Nephron (organoid): ENCODE measurements around the gene SUOX.
"Not testable (repeated sequence)": the region's sequence is repeated elsewhere in the genome, so short reads cannot be mapped to it uniquely, and the experiment has no call there.

Source experiments
- H3K27ac Mint-ChIP-seq, 3 experiments: 2 replicates each; pipeline ENCODE4 v1.8.0; 2020; ENCODE audit warnings: mixed read lengths in 3 of 3, mild to moderate bottlenecking in 2 of 3, moderate library complexity in 1 of 3
- H3K27me3 Mint-ChIP-seq: 2 replicates; pipeline ENCODE4 v1.8.0; 2021; ENCODE audit warnings: low read depth, mild to moderate bottlenecking, moderate library complexity, mixed read lengths
- H3K36me3 Mint-ChIP-seq: 2 replicates; pipeline ENCODE4 v1.8.0; 2020; ENCODE audit warnings: low read depth, mixed read lengths
- H3K4me1 Mint-ChIP-seq: 2 replicates; pipeline ENCODE4 v1.8.0; 2020; ENCODE audit warnings: mixed read lengths
- H3K4me3 Mint-ChIP-seq, 3 experiments: 2 replicates each; pipeline ENCODE4 v1.8.0; 2020; ENCODE audit warnings: mild to moderate bottlenecking in 3 of 3, mixed read lengths in 3 of 3, moderate library complexity in 2 of 3
- H3K9me3 Mint-ChIP-seq: 2 replicates; pipeline ENCODE4 v1.8.0; 2020; ENCODE audit warnings: mixed read lengths
- TF ChIP-seq, protein P1 (sequence below), 3 experiments: fragments of 200-600 bp; sonication (generic); IDR thresholded peaks; one replicate each; pipeline ENCODE4 v1.5.0; 2021; ENCODE audit warnings: antibody characterized with exemption in 3 of 3; ENCODE audit not compliant: unreplicated experiment in 3 of 3

SUOX gene

DNA sequence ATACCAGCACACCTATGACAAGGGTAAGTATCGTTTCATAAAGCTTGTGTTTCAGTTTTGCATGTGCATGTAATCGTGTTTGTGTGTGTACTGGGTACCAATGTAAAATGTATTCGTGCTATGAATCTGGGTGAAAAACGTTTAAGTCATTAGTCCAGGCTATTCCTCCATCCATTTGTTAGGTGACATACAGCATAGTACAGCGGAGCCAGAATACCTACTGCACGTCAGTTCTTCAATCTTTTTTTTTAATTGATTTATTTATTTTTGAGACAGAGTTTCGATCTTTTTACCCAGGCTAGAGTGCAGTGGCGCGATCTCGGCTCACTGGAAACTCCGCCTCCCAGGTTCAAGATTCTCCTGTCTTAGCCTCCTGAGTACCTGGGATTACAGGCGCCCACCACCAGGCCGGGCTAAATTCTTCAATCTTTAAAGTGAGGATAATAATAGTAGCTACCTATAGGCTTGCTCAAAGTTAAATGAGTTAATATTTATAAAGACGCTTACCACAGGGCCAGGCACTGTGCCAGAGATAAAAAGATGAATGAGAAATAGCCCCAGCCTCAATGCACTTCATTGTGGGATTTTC, 44.0 kb downstream of the SUOX start:
- H3K27ac Mint-ChIP-seq, result peak overlapping the region; percentile 97 to 98 (median 98)
- H3K27me3 Mint-ChIP-seq, result no peaks in the 10 kb centered on the region
- H3K36me3 Mint-ChIP-seq, result peaks cover 55% of the 10 kb centered on the region
- peaks cover 24% of the 10 kb centered on the region for H3K4me1 Mint-ChIP-seq
- peak overlapping the region; percentile 94 to 98 (median 97) for H3K4me3 Mint-ChIP-seq
- no peaks in the 10 kb centered on the region for H3K9me3 Mint-ChIP-seq
- TF ChIP-seq, protein P1, sequence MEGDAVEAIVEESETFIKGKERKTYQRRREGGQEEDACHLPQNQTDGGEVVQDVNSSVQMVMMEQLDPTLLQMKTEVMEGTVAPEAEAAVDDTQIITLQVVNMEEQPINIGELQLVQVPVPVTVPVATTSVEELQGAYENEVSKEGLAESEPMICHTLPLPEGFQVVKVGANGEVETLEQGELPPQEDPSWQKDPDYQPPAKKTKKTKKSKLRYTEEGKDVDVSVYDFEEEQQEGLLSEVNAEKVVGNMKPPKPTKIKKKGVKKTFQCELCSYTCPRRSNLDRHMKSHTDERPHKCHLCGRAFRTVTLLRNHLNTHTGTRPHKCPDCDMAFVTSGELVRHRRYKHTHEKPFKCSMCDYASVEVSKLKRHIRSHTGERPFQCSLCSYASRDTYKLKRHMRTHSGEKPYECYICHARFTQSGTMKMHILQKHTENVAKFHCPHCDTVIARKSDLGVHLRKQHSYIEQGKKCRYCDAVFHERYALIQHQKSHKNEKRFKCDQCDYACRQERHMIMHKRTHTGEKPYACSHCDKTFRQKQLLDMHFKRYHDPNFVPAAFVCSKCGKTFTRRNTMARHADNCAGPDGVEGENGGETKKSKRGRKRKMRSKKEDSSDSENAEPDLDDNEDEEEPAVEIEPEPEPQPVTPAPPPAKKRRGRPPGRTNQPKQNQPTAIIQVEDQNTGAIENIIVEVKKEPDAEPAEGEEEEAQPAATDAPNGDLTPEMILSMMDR (IDR thresholded peaks at IDR 0.05; ENCODE audit: unreplicated experiment in 3 of 3), result no peak

DNA sequence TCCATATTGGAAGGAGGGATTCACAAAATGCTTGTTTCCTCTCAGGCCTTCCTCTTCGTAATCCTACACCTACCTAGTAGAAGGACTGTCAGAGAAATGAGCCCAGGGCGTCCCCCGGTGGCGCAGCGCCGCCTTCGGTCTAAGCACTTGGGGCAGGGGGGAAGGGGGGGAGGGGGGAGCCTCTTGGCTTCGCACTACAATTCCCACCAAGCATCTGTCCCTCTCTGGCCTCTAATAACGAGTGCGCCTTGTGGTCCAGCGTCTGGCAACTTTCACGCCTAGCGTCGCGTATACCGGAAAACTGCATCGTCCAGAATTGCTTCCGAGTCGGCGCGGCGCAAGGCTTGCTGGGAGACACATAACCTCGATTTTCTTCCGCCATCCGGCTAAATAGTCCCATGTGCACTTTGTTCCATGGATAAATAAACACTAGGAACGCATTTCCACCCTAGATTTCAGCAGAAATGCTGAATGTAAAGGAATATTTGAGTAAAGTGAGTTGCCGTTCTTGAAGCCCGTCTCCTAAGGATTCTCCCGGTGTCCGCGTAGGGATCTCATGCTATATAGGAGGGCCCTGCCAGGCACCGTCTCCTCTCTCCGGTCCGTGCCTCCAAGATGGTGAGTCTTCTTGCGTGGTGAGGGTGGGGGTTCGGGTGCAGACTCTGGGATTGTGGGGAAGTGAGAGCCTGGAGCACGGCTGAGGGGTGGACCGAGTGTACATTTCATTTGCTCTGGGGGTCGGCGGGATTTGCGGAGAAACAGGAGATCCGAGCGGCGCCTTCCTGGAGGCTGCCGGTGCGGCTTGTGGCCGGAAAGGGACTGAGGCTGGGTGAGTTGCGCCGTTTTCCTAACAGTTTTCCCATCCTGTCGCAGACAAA, 44.7 kb downstream of the SUOX start, which contains the start of gene RPS26:
RPS26 (plus strand) TSS at position 367 of the 878 bp plus-strand sequence; CDS start at position 616, 249 bp downstream.
- Mint-ChIP-seq H3K4me1 (peaks cover 24% of the 10 kb centered on the region), H3K4me3 (peak within 1 kb of the TSS; percentile 94 to 98 (median 97)), H3K9me3 (no peaks in the 10 kb centered on the region), H3K36me3 (peaks cover 50% of the 10 kb centered on the region), H3K27me3 (no peaks in the 10 kb centered on the region), H3K27ac (peak within 1 kb of the TSS; percentile 97 to 98 (median 98))
- TF ChIP-seq, protein P1 (IDR thresholded peaks at IDR 0.05; ENCODE audit: unreplicated experiment in 3 of 3), result peak; percentile 53 to 69 (median 61)

DNA sequence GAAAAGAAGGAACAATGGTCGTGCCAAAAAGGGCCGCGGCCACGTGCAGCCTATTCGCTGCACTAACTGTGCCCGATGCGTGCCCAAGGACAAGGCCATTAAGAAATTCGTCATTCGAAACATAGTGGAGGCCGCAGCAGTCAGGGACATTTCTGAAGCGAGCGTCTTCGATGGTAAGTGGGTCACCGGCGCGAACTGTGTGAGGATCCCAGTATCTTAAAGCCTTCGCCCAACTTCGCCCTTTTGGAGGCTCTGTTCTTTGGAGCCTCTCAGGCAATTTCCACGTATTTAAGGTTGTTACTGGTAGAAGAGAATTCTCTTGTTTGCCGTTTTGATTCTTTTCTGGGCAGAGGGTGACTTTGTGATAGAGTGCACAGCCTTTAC, 45.3 kb downstream of the SUOX start:
- H3K4me3 Mint-ChIP-seq, result peak overlapping the region; percentile 94 to 98 (median 97)
- not testable (repeated sequence) for H3K9me3 Mint-ChIP-seq, H3K27me3 Mint-ChIP-seq
- peaks cover 24% of the 10 kb centered on the region for H3K4me1 Mint-ChIP-seq
- H3K27ac Mint-ChIP-seq, result peak overlapping the region; percentile 97 to 98 (median 98)
- H3K36me3 Mint-ChIP-seq, result peaks cover 44% of the 10 kb centered on the region

DNA sequence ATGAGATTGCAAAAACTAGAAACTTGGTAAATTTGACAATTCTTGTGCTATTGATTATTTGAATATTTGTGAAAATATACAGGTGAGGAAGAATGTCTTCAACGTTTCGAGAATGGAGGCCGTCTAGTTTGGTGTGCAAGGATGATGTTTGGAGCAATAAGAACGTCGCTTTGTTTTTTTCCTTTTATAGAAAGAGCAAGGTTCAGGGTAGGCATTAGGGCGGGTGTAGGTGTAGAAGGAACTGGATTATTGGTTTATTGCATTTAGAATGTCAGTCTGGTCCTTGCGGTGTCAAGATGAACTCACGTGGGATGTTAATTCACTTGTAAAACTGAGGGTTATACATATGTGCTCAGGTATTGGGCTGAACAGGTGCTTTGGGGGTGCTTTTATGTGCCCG, 45.8 kb downstream of the SUOX start:
- Mint-ChIP-seq H3K27me3 (no peaks in the 10 kb centered on the region), H3K36me3 (peaks cover 39% of the 10 kb centered on the region), H3K9me3 (no peaks in the 10 kb centered on the region), H3K4me3 (peak overlapping the region; percentile 94 to 98 (median 97)), H3K27ac (peak overlapping the region; percentile 91 to 98 (median 97)), H3K4me1 (peaks cover 24% of the 10 kb centered on the region)
- TF ChIP-seq, protein P1 (IDR thresholded peaks at IDR 0.05; ENCODE audit: unreplicated experiment in 3 of 3), result no peak

DNA sequence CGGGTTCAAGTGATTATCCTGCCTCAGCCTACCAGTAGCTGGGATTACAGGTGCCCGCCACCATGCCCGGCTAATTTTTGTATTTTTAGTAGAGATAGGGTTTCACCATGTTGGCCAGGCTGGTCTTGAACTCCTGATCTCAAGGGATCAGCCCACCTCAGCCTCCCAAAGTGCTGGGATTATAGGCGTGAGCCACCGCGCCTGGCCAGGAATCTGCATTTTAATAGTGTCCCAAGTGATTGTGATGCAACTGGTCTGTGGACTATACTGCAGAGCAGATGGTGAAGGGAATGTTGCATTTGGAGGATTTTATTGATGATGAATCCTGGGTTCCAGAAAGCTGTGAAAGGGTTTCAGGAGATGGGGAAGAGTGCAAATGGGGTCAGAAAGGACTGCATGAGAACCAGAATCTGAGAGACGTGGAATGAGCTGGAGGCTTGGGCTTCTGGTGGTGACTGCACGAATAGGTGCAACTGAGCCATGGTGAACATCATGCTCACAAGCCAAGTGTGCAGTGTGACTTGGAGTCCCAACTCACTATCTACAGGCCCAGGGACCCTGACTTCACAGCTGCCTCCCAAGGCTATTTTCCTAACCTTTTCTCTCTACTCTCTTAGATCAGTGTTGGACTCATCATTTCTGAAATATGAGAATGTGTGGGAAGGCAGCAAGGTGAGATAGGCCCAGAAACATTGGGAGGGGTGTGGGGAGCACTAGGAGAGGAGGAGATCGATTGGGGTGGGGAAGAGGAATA, 49.1 kb downstream of the SUOX start:
- peaks cover 18% of the 10 kb centered on the region for H3K4me1 Mint-ChIP-seq
- H3K36me3 Mint-ChIP-seq, result peaks cover 31% of the 10 kb centered on the region
- H3K27ac Mint-ChIP-seq, result no peak overlapping the region
- no peaks in the 10 kb centered on the region for H3K9me3 Mint-ChIP-seq
- H3K4me3 Mint-ChIP-seq, result no peak overlapping the region
- TF ChIP-seq, protein P1 (IDR thresholded peaks at IDR 0.05; ENCODE audit: unreplicated experiment in 3 of 3), result no peak
- no peaks in the 10 kb centered on the region for H3K27me3 Mint-ChIP-seq

DNA sequence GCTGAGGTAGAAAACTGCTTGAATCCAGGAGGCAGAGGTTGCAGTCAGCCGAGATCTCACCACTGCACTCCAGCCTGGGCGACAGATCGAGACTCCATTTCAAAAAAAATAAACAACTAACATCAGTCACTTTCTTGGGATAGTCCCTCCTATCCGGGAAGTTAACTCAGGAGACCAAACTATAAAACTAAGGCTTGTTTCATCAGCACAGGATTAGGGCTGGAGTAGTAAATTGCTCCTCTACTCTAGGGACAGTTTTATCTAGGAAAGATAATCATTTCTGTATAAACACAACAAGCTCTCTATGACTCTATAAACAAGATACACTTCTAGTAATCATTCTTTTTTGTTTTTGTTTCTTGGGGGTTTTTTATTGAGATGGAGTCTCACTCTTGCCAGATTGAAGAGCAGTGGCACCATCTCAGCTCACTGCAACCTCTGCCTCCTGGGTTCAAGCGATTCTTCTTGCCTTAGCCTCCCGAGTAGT, 56.4 kb downstream of the SUOX start:
- no peaks in the 10 kb centered on the region for H3K36me3 Mint-ChIP-seq
- peak overlapping the region in 1 of 3 experiments; percentile 17 for H3K27ac Mint-ChIP-seq
- no peak overlapping the region for H3K4me3 Mint-ChIP-seq
- H3K9me3 Mint-ChIP-seq, result no peaks in the 10 kb centered on the region
- H3K27me3 Mint-ChIP-seq, result no peaks in the 10 kb centered on the region
- H3K4me1 Mint-ChIP-seq, result no peaks in the 10 kb centered on the region
- TF ChIP-seq, protein P1 (IDR thresholded peaks at IDR 0.05; ENCODE audit: unreplicated experiment in 3 of 3), result no peak
